Measurements from ENCODE around the gene GP5.
A peak's percentile ranks its signal among the peaks of the same experiment; 100 is the strongest.

GP5 gene

GRCh38 chr3:194374935-194375334 is 24.1 kb downstream of the GP5 start:
- no peak for DNase-seq

GRCh38 chr3:194373899-194374298 is 25.2 kb downstream of the GP5 start:
- DNase-seq: no peak

GRCh38 chr3:194373028-194373427 is 26.0 kb downstream of the GP5 start:
- no peak for DNase-seq

GRCh38 chr3:194370753-194371152 is 28.3 kb downstream of the GP5 start:
- no peak for DNase-seq

GRCh38 chr3:194369522-194370279 is 29.4 kb downstream of the GP5 start, which contains the start of gene LRRC15:
Gene LRRC15 (minus strand): TSS chr3:194369743. CDS start chr3:194361043, 8,700 bp downstream.
- peak; percentile 51 for DNase-seq

- DNase-seq: no peak
Observed at GRCh38 chr3:194368918-194369317, 30.1 kb downstream of the GP5 start.

GRCh38 chr3:194367992-194368841 is 30.8 kb downstream of the GP5 start:
- DNase-seq: peak; percentile 71

- DNase-seq: no peak
Observed at GRCh38 chr3:194365978-194366490, 33.0 kb downstream of the GP5 start.

- DNase-seq: no peak
Observed at GRCh38 chr3:194365526-194365925, 33.5 kb downstream of the GP5 start.

- peak; percentile 85 for DNase-seq
Observed at GRCh38 chr3:194364652-194365434, 34.2 kb downstream of the GP5 start.

GRCh38 chr3:194364314-194364651 is 34.8 kb downstream of the GP5 start:
- DNase-seq: no peak

- DNase-seq: no peak
Observed at GRCh38 chr3:194360568-194360967, 38.5 kb downstream of the GP5 start.

- DNase-seq: no peak
Observed at GRCh38 chr3:194357681-194358080, 41.4 kb downstream of the GP5 start.

GRCh38 chr3:194355379-194355778 is 43.7 kb downstream of the GP5 start:
- no peak for DNase-seq

GRCh38 chr3:194354315-194354714 is 44.8 kb downstream of the GP5 start:
- DNase-seq: no peak

- DNase-seq: no peak
Observed at GRCh38 chr3:194352667-194353246, 46.3 kb downstream of the GP5 start.

- no peak for DNase-seq
Observed at GRCh38 chr3:194351952-194352536, 47.0 kb downstream of the GP5 start.

GRCh38 chr3:194351080-194351672 is 47.9 kb downstream of the GP5 start, which contains the start of gene CPN2:
Gene CPN2 (minus strand): TSS chr3:194351328. CDS start chr3:194342702, 8,626 bp downstream.
- DNase-seq: no peak

- DNase-seq: no peak
Observed at GRCh38 chr3:194350726-194351071, 48.4 kb downstream of the GP5 start.

GRCh38 chr3:194348354-194348753 is 50.7 kb downstream of the GP5 start:
- DNase-seq: no peak

- DNase-seq: no peak
Observed at GRCh38 chr3:194346621-194347020, 52.4 kb downstream of the GP5 start.

GRCh38 chr3:194346035-194346434 is 53.0 kb downstream of the GP5 start:
- no peak for DNase-seq

Measured in left hindlimb (tissue), 1 donor.